Sigmoid colon (tissue), 4 donors: ENCODE measurements around the gene KLF18.

Experiments used
- CTCF ChIP-seq, 4 experiments: fragments of 450-650 bp in 3 of 4; fragments of 200-600 bp in 1 of 4; IDR thresholded peaks; one replicate each; pipeline ENCODE4 v1.5.1; 2016 to 2019; ENCODE audit warnings: antibody characterized with exemption in 4 of 4, mild to moderate bottlenecking in 3 of 4, moderate library complexity in 2 of 4
- EP300 ChIP-seq, 4 donors: sonication (generic); formaldehyde crosslinking; IDR thresholded peaks; one replicate each; pipeline ENCODE4 v1.6.1; 2017; ENCODE audit warnings: antibody characterized with exemption in 4 of 4
- POLR2A ChIP-seq, 2 donors: fragments of 450-650 bp; IDR thresholded peaks; one replicate each; pipeline ENCODE4 v1.6.1; 2016; ENCODE audit warnings: antibody characterized with exemption in 2 of 2, mild to moderate bottlenecking in 2 of 2, moderate library complexity in 2 of 2
- POLR2AphosphoS5 ChIP-seq, 4 donors: sonication (generic); formaldehyde crosslinking; IDR thresholded peaks; one replicate each; pipeline ENCODE4 v1.6.1; 2017; ENCODE audit warnings: antibody characterized with exemption in 4 of 4

- TF ChIP-seq CTCF (IDR thresholded peaks at IDR 0.05) (no peak), POLR2A (IDR thresholded peaks at IDR 0.05) (no peak), EP300 (IDR thresholded peaks at IDR 0.05) (no peak), POLR2AphosphoS5 (IDR thresholded peaks at IDR 0.05) (no peak)
Observed at GRCh38 chr1:44129616-44130500, 11.6 kb downstream of the KLF18 start.
